ENCODE data around the gene NDUFA11.
"Not testable (repeated sequence)": the region's sequence is repeated elsewhere in the genome, so short reads cannot be mapped to it uniquely, and the experiment has no call there.

NDUFA11 gene

DNA sequence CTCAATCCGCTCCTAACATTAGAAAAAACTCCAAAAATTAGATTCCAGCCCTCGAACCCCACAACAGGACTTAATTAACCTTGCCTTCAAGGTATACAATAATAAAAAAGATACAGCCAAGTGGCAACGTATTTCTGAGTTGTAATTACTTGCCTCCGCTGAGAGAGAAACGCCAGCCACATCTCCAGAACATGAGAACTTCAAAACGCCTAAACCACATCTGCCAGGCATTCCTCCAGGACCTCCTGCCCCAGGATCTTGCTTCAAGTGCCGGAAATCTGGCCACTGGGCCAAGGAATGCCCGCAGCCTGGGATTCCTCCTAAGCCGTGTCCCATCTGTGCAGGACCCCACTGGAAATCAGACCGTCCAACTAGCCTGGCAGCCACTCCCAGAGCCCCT lies 49.5 kb downstream of the NDUFA11 start:
- DNase-seq = not testable (repeated sequence)

DNA sequence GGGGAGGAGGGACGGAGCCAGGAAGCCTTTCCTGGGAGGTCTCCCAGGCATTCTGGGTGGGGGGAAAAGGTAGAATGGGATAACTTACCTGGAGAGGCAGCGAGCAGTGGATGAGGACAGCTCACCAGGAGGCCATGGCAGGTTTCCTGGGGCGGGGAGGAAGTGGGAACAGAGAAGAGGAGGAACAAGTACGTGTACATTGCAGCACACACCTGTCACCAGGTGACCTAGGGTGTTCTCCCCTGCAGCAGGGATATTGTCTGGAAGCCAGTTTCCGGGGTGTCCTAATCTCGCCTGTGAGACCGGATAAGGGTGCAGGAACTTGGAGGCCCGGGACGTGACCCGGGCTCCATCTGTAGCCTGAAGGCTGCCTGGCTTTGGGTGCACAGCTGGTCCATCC lies 52.3 kb downstream of the NDUFA11 start, which contains the start of gene FUT3:
FUT3 (minus strand) TSS at position 148 of the 400 bp plus-strand sequence.
- no peak for DNase-seq

GRCh38 chr19:5850743-5851293 lies 52.8 kb downstream of the NDUFA11 start:
- DNase-seq = no peak

- DNase-seq = no peak
Measured at GRCh38 chr19:5850189-5850588, 53.4 kb downstream of the NDUFA11 start.

DNA sequence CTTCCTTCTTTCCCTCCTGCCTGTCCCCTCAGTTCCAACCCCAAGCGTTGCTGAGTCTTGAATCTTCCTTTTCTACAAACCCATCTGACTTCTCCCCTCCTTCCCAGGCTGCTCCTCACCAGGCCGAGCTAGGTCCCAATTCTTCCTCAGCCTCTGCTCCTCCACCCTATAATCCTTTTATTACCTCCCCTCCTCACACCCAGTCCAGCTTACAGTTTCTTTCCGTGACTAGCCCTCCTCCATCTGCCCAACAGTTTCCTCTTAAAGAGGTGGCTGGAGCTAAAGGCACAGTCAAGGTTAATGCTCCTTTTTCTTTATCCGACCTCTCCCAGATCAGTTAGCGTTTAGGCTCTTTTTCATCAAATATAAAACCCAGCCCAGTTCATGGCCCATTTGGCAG lies 55.0 kb downstream of the NDUFA11 start:
- DNase-seq = not testable (repeated sequence)

GRCh38 chr19:5847846-5848245 lies 55.7 kb downstream of the NDUFA11 start:
- DNase-seq = not testable (repeated sequence)

Measured in stimulated activated CD4-positive, alpha-beta T cell treated with anti-CD3 and anti-CD28 coated beads, Interleukin-4, amount 100 ng/mL, for 4 hours (primary cell).